Endothelial cell of umbilical vein (primary cell): ENCODE results near the gene INSC. TPM values are rescaled to one million over a fixed set of nuclear protein-coding genes. Genes with fewer than 3 reads are reported as not detected.

Experiments used
- BruUV-seq: library from RNA; stranded (reverse); fragments of 400-500 nt; replicated peaks from 2 replicates; lab custom pipeline; 2021; lab: Mats Ljungman, UMichigan
- CTCF ChIA-PET: fragments of 300-600, 350-600 bp; sonication (Branson Sonifier 250); formaldehyde crosslinking; loops from one replicate; lab custom pipeline; 2021; ENCODE audit warnings: antibody characterized with exemption, inconsistent platforms; lab: Charles Lee
- POLR2A ChIA-PET: fragments of 300-600, 350-600 bp; sonication (Branson Sonifier 250); formaldehyde crosslinking; loops from one replicate; lab custom pipeline; 2021; ENCODE audit warnings: antibody characterized with exemption, inconsistent platforms; lab: Charles Lee
- DNase-seq: peaks from one replicate; pipeline ENCODE4 v3.0.0-alpha.2; 2011; ENCODE audit warnings: low read depth, low spot score
- FAIRE-seq: peaks from 2 replicates; lab custom pipeline; 2011; peaks lifted over from hg19 to GRCh38; lab: Jason Lieb, UNC
- H2AFZ ChIP-seq: 2 replicates; pipeline ENCODE4 v1.6.0; 2012; ENCODE audit warnings: low read depth, low read length, control low read depth, inconsistent platforms
- H3K27ac ChIP-seq: 2 replicates; pipeline ENCODE4 v1.5.1; 2011; ENCODE audit warnings: low read depth, mild to moderate bottlenecking, control low read depth, low read length, moderate library complexity; ENCODE audit not compliant: insufficient read depth
- H3K27me3 ChIP-seq, 2 experiments: 2 replicates each; pipeline versions ENCODE4 v1.6.0 to v1.6.1; 2011; ENCODE audit warnings: low read length in 2 of 2, mixed read lengths in 1 of 2; ENCODE audit not compliant: control insufficient read depth in 2 of 2, insufficient read depth in 2 of 2
- H3K36me3 ChIP-seq, 2 experiments: 2 replicates in 1 of 2; 3 replicates in 1 of 2; pipeline ENCODE4 v1.5.1; 2011; ENCODE audit warnings: low read length in 2 of 2, mild to moderate bottlenecking in 1 of 2, moderate library complexity in 1 of 2; ENCODE audit not compliant: control insufficient read depth in 2 of 2, insufficient read depth in 2 of 2; ENCODE audit errors: extremely low read depth in 1 of 2
- H3K4me1 ChIP-seq: 3 replicates; pipeline ENCODE4 v1.5.1; 2011; ENCODE audit warnings: mild to moderate bottlenecking, low read length; ENCODE audit not compliant: control insufficient read depth, insufficient read depth; ENCODE audit errors: extremely low read depth
- H3K4me2 ChIP-seq: 2 replicates; pipeline ENCODE4 v1.6.1; 2011; ENCODE audit warnings: low read length, control low read depth, mixed read lengths; ENCODE audit not compliant: insufficient read depth
- H3K4me3 ChIP-seq, 3 experiments: fragments of 200-600 bp in 1 of 3; sonication (generic), shearing (Covaris generic) in 1 of 3; replicated peaks in 1 of 3; 2 replicates each; pipeline ENCODE4 v1.5.1; 2011 to 2016; ENCODE audit warnings: control low read depth in 3 of 3, low read length in 3 of 3, mild to moderate bottlenecking in 2 of 3, inconsistent platforms in 1 of 3, low read depth in 1 of 3, moderate library complexity in 1 of 3; ENCODE audit not compliant: insufficient read depth in 1 of 3
- H3K79me2 ChIP-seq: 2 replicates; pipeline ENCODE4 v1.6.0; 2012; ENCODE audit warnings: low read length, inconsistent platforms; ENCODE audit not compliant: control insufficient read depth, insufficient read depth
- H3K9ac ChIP-seq: replicated peaks from 2 replicates; pipeline ENCODE3; 2011; ENCODE audit warnings: low read length, control low read depth; ENCODE audit not compliant: insufficient read depth; ENCODE audit errors: extremely low read depth
- H3K9me1 ChIP-seq: replicated peaks from 3 replicates; pipeline ENCODE4 v1.6.0; 2011; ENCODE audit warnings: mild to moderate bottlenecking, low read length; ENCODE audit not compliant: control insufficient read depth, insufficient read depth; ENCODE audit errors: extremely low read depth
- H3K9me3 ChIP-seq: replicated peaks from 2 replicates; pipeline ENCODE4 v1.5.1; 2012; ENCODE audit warnings: low read length, inconsistent platforms; ENCODE audit not compliant: control insufficient read depth, insufficient read depth
- H4K20me1 ChIP-seq: replicated peaks from 2 replicates; pipeline ENCODE3; 2011; ENCODE audit warnings: mild to moderate bottlenecking, low read length; ENCODE audit not compliant: control insufficient read depth, insufficient read depth; ENCODE audit errors: extremely low read depth
- CTCF ChIP-seq, 2 donors: IDR thresholded peaks; 1 replicate in 1 of 2; 2 replicates in 1 of 2; pipeline ENCODE4 v1.5.1; 2011; ENCODE audit warnings: low read length in 2 of 2, mild to moderate bottlenecking in 2 of 2, moderate library complexity in 2 of 2, control low read depth in 1 of 2, inconsistent platforms in 1 of 2, low read depth in 1 of 2; ENCODE audit not compliant: insufficient read depth in 1 of 2; ENCODE audit errors: extremely low read depth in 1 of 2
- EZH2 ChIP-seq: IDR thresholded peaks from 2 replicates; pipeline ENCODE4 v1.6.1; 2012; ENCODE audit warnings: borderline replicate concordance, low read depth, mild to moderate bottlenecking, moderate library complexity, low read length, inconsistent platforms; ENCODE audit not compliant: severe bottlenecking
- FOS ChIP-seq: IDR thresholded peaks from 2 replicates; pipeline ENCODE4 v1.6.1; 2011; ENCODE audit warnings: mild to moderate bottlenecking, low read length, moderate library complexity, borderline replicate concordance; ENCODE audit not compliant: insufficient read depth
- JUN ChIP-seq: IDR thresholded peaks from 2 replicates; pipeline ENCODE4 v1.6.1; 2011; ENCODE audit warnings: borderline replicate concordance, low read depth; ENCODE audit not compliant: insufficient read length, insufficient read depth
- MAX ChIP-seq: IDR thresholded peaks from 2 replicates; pipeline ENCODE4 v1.6.1; 2011; ENCODE audit not compliant: insufficient read depth, insufficient read length
- MYC ChIP-seq: IDR thresholded peaks from one replicate; pipeline ENCODE4 v1.6.1; 2011; ENCODE audit warnings: mild to moderate bottlenecking, low read depth, low read length
- POLR2AphosphoS5 ChIP-seq: IDR thresholded peaks from 2 replicates; pipeline ENCODE4 v1.6.1; 2012; ENCODE audit warnings: low read depth, mild to moderate bottlenecking, control low read depth, low read length, moderate library complexity; ENCODE audit not compliant: insufficient read depth
- dilution Hi-C: fragments of 300-500 bp; cut with MboI; formaldehyde crosslinking; loops from one replicate; pipeline ENCODE4 v1.15.0; 2019; ENCODE audit warnings: low sequenced_read_pairs; ENCODE audit not compliant: extremely low pct_ligation_motif_present
- intact Hi-C: fragments of 100-400 bp; cut with micrococcal nuclease; formaldehyde crosslinking; loops from one replicate; pipeline ENCODE4 v1.10.0; 2022
- polyA plus RNA-seq, 4 experiments: library from polyadenylated mRNA; depleted of rRNA in 3 of 4; stranded (reverse) in 3 of 4; unstranded in 1 of 4; fragments of >200 nt; gene quantifications; 2 replicates each; pipeline versions ENCODE4 v1.2.1 to v1.2.3, GENCODE V29; 2011 to 2012; ENCODE audit warnings: missing spikeins in 1 of 4
- total RNA-seq: library from RNA; stranded (reverse); gene quantifications from 2 replicates; pipeline ENCODE4 v1.2.3, GENCODE V29; 2021

INSC gene
- total and polyA plus RNA-seq, 2 donors (not counting 3 experiments of a cell fraction or from before 2014, with no cell fraction given) = not detected

GRCh38 chr11:15199693-15200092, 85.0 kb downstream of the INSC start:
- dilution Hi-C loops = no loop called here
- FAIRE-seq = no peak

More at GRCh38 chr11:15199693-15200092, 85.0 kb downstream of the INSC start:
- no peak for TF ChIP-seq FOS
- no peak for TF ChIP-seq MAX
- no peak for TF ChIP-seq MYC
- TF ChIP-seq CTCF (IDR thresholded peaks at IDR 0.05; ENCODE audit: extremely low read depth in 1 of 2, insufficient read depth in 1 of 2, low read depth in 1 of 2, low read length in 2 of 2) = no peak
- TF ChIP-seq JUN = no peak
- TF ChIP-seq EZH2 = no peak
- no peak for TF ChIP-seq POLR2AphosphoS5
- intact Hi-C loops = no loop called here
- Histone ChIP-seq H3K9me3 (no peaks in the 10 kb centered on the region), H4K20me1 (no peaks in the 10 kb centered on the region), H3K36me3 (no peaks in the 10 kb centered on the region), H2AFZ (no peak overlapping the region), H3K4me3 (no peak overlapping the region), H3K27ac (no peak overlapping the region), H3K4me2 (no peak overlapping the region), H3K79me2 (no peaks in the 10 kb centered on the region), H3K9ac (no peak overlapping the region), H3K27me3 (no peaks in the 10 kb centered on the region), H3K4me1 (no peaks in the 10 kb centered on the region), H3K9me1 (no peaks in the 10 kb centered on the region)
- DNase-seq = no peak
- POLR2A ChIA-PET = no interaction called here
- BruUV-seq = no TSS peak
- CTCF ChIA-PET = no interaction called here
